Bronchial epithelial cell (primary cell): ENCODE measurements around the gene PDE4B. TPM values are rescaled to one million over a fixed set of nuclear protein-coding genes. Genes with fewer than 3 reads are reported as not detected.

Source experiments
- DNase-seq: peaks from one replicate; pipeline ENCODE4 v3.0.0-alpha.2; 2010; ENCODE audit warnings: low read depth
- FAIRE-seq: peaks from 2 replicates; lab custom pipeline; 2011; peaks lifted over from hg19 to GRCh38; lab: Jason Lieb, UNC
- H3K27me3 ChIP-seq: 2 replicates; pipeline ENCODE4 v1.5.1; 2011; ENCODE audit warnings: low read length; ENCODE audit not compliant: control insufficient read depth, insufficient read depth
- H3K36me3 ChIP-seq: 2 replicates; pipeline ENCODE4 v1.5.1; 2011; ENCODE audit warnings: low read length; ENCODE audit not compliant: control insufficient read depth, insufficient read depth
- H3K4me3 ChIP-seq: 2 replicates; pipeline ENCODE4 v1.5.1; 2011; ENCODE audit warnings: mild to moderate bottlenecking, low read depth, low read length, control low read depth
- total RNA-seq: library from RNA; depleted of rRNA; stranded (reverse); fragments of >200 nt; gene quantifications from 2 replicates; pipeline ENCODE4 v1.2.1, GENCODE V29; 2014
- TF ChIP-seq, protein P1 (sequence below): IDR thresholded peaks from 2 replicates; pipeline ENCODE4 v1.5.1; 2011; ENCODE audit warnings: mild to moderate bottlenecking, moderate library complexity, low read length, control low read depth, inconsistent platforms; ENCODE audit not compliant: insufficient read depth, severe bottlenecking

PDE4B gene
- total RNA-seq, 1 donor from 2014 or later, result 0.26 TPM

DNA sequence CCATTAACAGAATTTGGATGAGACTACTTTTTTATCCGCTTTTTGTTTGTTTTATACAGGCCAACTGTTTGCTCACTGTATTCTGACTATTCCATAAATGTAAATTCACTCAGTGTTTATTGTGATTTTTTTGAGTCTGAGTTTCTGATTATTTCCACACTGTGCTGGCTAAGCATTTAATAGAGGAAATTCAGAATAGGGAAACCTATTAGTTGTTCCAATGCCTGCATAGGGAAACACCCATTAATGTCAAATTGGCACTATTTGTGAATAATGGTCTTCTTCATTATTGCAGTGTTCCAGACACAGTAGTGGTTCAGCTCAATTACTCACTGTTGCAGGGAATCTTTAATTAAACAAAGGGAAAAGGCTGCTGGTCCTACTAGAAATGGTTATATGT lies 566.6 kb downstream of the PDE4B start:
- H3K4me3 ChIP-seq, result no peak overlapping the region
- FAIRE-seq, result no peak

GRCh38 chr1:66359815-66360214 lies 567.1 kb downstream of the PDE4B start:
- FAIRE-seq (no peak), DNase-seq (no peak)
- Histone ChIP-seq H3K27me3 (no peaks in the 10 kb centered on the region), H3K36me3 (no peaks in the 10 kb centered on the region), H3K4me3 (no peak overlapping the region)
- TF ChIP-seq, protein P1, sequence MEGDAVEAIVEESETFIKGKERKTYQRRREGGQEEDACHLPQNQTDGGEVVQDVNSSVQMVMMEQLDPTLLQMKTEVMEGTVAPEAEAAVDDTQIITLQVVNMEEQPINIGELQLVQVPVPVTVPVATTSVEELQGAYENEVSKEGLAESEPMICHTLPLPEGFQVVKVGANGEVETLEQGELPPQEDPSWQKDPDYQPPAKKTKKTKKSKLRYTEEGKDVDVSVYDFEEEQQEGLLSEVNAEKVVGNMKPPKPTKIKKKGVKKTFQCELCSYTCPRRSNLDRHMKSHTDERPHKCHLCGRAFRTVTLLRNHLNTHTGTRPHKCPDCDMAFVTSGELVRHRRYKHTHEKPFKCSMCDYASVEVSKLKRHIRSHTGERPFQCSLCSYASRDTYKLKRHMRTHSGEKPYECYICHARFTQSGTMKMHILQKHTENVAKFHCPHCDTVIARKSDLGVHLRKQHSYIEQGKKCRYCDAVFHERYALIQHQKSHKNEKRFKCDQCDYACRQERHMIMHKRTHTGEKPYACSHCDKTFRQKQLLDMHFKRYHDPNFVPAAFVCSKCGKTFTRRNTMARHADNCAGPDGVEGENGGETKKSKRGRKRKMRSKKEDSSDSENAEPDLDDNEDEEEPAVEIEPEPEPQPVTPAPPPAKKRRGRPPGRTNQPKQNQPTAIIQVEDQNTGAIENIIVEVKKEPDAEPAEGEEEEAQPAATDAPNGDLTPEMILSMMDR, result no peak

More for the DNA sequence above, 566.6 kb downstream of the PDE4B start:
- H3K36me3 ChIP-seq, result no peaks in the 10 kb centered on the region
- DNase-seq, result no peak
- TF ChIP-seq, protein P1, result no peak
- no peaks in the 10 kb centered on the region for H3K27me3 ChIP-seq

DNA sequence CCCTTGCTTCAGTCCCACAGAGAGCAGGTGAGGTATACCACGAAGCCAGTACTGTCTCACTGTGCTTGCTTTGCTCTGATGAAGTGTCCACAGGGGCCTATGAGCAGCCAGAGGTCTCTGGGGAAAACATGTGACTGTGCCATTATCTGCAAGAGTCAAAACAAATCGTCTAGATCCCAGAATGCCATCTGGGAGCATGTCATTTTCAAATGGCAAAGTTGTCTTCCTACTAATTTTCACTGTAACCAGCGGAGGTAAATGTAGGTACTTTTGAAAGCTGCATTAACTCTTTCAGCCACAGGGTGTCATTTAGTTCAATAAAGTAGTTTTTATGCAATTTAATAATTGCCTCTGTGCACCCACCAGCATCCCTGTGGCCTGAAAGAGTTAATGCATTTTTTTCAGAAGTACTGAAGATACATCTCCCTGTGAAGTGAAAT lies 567.6 kb downstream of the PDE4B start:
- no peaks in the 10 kb centered on the region for H3K27me3 ChIP-seq
- FAIRE-seq, result no peak
- no peak for DNase-seq
- no peaks in the 10 kb centered on the region for H3K36me3 ChIP-seq
- H3K4me3 ChIP-seq, result no peak overlapping the region
- TF ChIP-seq, protein P1, result no peak

- Histone ChIP-seq H3K27me3 (no peaks in the 10 kb centered on the region), H3K4me3 (no peak overlapping the region), H3K36me3 (no peaks in the 10 kb centered on the region)
- FAIRE-seq, result no peak
- TF ChIP-seq, protein P1, result no peak
- DNase-seq, result peak; percentile 70
Observed at GRCh38 chr1:66364578-66365391, 572.1 kb downstream of the PDE4B start.

DNA sequence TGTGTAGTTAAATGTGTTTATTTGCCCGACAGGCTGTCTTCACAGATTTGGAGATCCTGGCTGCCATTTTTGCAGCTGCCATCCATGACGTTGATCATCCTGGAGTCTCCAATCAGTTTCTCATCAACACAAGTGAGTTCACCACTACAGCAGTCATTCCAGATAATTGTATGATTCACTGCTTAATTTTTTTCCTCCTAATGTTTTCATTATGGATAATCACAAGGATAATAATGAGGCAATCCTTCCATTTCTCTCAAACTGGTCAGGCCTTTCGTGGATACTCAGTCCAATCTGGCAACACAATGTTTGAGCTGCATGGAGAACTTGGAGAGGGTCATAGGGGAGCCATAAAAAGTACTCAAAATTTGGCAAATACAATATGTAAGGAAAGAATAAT lies 572.9 kb downstream of the PDE4B start:
- H3K36me3 ChIP-seq, result no peaks in the 10 kb centered on the region
- H3K4me3 ChIP-seq, result no peak overlapping the region
- H3K27me3 ChIP-seq, result no peaks in the 10 kb centered on the region
- DNase-seq, result peak; percentile 28
- TF ChIP-seq, protein P1, result no peak
- no peak for FAIRE-seq

DNA sequence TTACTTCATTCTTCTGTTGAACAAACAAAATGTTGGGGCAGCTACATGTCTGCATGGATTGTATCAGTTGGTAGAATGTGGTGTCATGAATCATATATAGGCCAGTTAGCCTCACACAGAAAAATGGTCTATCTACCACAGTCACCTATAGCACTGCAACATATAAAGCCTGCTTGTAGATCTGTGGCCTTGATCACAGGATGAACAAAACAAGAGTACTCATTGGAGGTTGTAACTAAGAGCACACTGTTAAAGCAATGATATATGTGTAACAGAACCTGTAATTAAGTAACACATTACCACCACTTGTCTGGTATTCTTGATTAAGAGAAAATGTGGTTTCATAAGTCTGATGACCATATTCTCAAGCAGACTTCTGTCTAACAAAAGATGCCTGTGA lies 573.9 kb downstream of the PDE4B start:
- FAIRE-seq (no peak), DNase-seq (no peak)
- TF ChIP-seq, protein P1, result no peak
- Histone ChIP-seq H3K4me3 (no peak overlapping the region), H3K36me3 (no peaks in the 10 kb centered on the region), H3K27me3 (no peaks in the 10 kb centered on the region)
